Fibroblast of lung (primary cell): ENCODE results near the gene GPC5.
"Not testable (repeated sequence)": the region's sequence is repeated elsewhere in the genome, so short reads cannot be mapped to it uniquely, and the experiment has no call there.

ENCODE experiments used
- EZH2 ChIP-seq: IDR thresholded peaks from 2 replicates; pipeline ENCODE4 v1.5.1; 2012; ENCODE audit warnings: low read length, control low read depth, mild to moderate bottlenecking; ENCODE audit errors: missing control alignments
- TF ChIP-seq, protein P1 (sequence below), 2 donors: IDR thresholded peaks in 1 of 2; conservative IDR thresholded peaks in 1 of 2; 1 replicate in 1 of 2; 2 replicates in 1 of 2; pipeline ENCODE4 v1.5.1; 2011 to 2012; ENCODE audit warnings: low read length in 2 of 2, control low read depth in 1 of 2, inconsistent platforms in 1 of 2, low read depth in 1 of 2, mild to moderate bottlenecking in 1 of 2

DNA sequence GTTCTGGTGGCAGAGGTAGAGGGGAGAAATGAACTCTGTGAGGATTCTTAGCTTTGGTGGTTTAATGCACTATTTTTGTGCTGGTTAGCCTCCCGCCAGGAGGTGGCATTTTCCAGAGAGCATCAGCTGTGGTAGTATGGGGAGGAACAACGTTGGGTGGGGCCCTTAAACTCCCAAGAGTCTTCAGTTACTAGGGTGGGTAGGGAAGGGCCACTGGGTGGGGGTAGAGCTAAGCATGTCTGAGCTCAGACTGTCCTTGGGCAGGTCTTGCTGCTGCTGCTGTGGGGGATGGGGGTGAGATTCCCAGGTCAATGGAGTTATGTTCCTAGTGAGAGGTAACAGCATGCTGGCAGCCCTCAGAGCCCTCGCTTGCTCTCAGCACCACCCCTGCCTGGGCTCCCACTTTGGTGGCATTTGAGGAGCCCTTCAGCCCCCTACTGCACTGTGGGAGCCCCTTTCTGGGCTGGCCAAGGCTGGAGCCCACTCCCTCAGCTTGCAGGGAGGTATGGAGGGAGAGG, 897.8 kb downstream of the GPC5 start:
- not testable (repeated sequence) for TF ChIP-seq EZH2
- TF ChIP-seq, protein P1, sequence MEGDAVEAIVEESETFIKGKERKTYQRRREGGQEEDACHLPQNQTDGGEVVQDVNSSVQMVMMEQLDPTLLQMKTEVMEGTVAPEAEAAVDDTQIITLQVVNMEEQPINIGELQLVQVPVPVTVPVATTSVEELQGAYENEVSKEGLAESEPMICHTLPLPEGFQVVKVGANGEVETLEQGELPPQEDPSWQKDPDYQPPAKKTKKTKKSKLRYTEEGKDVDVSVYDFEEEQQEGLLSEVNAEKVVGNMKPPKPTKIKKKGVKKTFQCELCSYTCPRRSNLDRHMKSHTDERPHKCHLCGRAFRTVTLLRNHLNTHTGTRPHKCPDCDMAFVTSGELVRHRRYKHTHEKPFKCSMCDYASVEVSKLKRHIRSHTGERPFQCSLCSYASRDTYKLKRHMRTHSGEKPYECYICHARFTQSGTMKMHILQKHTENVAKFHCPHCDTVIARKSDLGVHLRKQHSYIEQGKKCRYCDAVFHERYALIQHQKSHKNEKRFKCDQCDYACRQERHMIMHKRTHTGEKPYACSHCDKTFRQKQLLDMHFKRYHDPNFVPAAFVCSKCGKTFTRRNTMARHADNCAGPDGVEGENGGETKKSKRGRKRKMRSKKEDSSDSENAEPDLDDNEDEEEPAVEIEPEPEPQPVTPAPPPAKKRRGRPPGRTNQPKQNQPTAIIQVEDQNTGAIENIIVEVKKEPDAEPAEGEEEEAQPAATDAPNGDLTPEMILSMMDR (conservative IDR thresholded peaks at IDR 0.05 in 1 of 2, IDR thresholded peaks at IDR 0.05 in 1 of 2; ENCODE audit: low read depth in 1 of 2, low read length in 2 of 2) = not testable (repeated sequence)
